DMS153 treated with DMSO at 0.1 percent for 48 hours (cell line): Measurements from ENCODE around the gene GRID2.

ENCODE experiments used
- DNase-seq: peaks from one replicate; lab custom pipeline; 2025; ENCODE audit not compliant: unreplicated experiment; lab: John Stamatoyannopoulos, UW

GRID2 gene

DNA sequence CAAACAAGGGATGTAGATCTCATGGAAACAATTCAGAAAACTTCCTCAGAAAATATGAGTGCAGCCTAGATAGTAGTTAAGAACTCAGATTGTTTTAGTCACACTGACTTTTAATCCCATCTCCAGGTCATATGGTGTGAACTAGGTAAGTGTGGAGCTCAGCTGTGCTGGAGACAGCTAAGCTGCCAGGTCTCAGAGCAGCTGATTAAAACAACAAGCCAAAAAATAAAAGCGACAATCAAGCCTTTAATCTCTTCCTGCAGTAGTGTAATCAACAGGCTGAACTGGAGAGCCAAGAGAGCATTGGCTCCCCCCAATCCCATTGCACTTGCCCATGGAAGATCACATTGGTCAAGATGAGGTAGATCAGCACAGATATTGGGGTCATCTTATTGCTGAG, 1426.5 kb downstream of the GRID2 start:
- DNase-seq: no peak

DNA sequence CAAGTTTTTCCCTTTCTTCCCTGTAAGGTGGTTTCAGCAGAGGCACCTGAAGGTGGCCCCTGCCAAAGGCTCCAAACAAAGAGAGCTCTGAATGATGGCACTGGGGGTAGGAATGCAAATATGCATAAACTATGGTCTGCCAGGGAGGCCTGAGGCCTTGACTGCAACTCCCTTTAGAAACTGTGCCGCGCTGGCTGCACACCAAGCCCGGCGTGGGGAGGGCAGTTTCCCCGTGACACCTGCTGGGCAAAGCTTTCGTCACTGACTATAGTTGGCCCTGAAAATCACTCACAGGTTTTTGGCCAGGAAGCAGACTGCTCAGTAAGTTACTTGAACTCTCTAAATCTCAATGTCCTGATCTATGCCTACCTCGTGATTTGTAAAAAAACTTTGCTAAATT, 1427.0 kb downstream of the GRID2 start:
- DNase-seq: no peak

DNA sequence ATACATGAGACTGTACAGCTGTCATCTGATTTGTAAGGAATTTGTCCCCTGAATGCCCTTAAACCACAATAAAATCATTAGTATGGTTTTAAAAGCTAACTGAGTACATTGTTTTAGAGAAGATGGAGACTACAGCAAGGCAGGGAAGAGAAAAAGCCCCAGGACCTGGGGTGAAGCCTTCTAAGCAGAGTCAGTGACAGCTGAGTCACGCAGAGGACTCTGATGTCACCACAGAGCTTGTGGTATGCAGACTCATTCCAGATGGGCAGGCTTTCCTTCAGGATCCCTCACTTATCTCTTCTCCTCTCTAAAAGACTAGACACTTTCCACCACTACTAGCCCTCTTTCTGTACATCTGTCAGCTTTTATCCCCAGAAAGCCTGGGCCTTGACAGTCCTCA, 1427.7 kb downstream of the GRID2 start:
- DNase-seq: no peak

DNA sequence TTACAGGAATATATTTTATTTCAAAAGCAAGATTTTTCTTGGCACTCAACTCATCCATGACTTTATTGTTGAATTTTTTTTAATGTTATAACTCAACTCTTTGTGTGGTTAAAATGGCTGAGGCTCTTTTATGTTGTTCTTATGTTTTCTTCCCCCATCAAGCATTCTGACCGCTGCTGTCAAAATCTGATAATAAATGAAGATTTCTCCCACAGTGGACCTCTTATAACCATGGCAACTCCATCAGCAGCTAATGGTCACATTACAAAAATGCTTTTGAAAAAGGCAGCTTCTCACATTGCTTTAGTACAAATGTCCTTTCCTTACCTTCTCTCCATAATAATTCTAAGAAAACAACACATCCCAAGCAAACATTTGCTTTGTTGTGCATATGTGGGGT, 1428.7 kb downstream of the GRID2 start:
- DNase-seq: no peak

DNA sequence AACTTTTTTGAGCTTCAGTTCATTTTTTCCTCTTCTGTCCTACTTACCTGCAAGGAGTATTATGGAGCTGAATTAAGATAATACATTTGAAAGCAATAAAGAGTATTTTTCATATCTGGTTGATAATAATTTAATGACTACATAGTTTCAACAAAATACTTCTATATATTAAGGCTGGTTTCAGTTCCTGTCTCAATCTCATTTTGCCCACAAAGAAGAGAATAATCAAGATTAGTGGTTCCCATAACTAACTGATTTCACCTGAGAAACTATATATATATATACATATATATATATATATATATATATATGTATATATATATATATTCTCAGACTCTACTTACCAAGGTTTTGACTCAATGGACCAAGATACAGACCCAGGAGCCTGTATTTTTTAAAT, 1437.1 kb downstream of the GRID2 start:
- no peak for DNase-seq

DNA sequence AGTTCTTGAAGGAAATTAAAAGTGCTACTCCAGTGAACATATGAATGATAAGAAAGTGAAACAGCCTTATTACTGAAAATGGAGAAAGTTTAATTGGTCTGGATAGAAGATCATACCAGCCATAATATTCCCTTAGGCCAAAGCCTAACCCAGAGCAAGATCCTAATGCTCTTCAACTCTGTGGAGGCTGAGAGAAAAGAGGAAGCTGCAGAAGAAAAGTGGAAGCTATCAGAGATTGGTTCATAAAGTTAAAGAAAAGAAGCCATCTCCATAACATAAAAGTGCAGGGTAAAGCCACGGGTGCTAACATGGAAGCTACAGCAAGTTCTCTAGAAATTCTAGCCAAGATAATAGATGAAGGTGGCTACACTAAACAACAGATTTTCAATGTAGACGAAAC, 1439.3 kb downstream of the GRID2 start:
- DNase-seq: no peak

DNA sequence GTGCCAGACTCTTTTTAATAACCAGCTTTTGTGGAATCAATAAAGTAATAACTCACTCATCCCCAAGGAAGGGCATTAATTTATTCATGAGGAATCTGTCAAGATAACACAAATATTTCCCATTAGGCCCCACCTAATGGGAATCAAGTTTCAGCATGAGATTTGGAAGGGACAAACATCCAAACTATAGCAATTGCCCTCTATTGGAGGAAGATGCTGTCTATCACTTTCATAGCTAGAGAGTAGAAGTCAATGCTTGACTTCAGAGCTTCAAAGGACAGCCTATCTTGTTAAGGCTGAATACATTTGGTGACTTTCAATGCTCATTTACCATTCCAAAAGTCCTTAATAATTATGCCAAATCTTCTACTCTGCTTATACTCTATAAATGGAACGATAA, 1439.9 kb downstream of the GRID2 start:
- DNase-seq: no peak

DNA sequence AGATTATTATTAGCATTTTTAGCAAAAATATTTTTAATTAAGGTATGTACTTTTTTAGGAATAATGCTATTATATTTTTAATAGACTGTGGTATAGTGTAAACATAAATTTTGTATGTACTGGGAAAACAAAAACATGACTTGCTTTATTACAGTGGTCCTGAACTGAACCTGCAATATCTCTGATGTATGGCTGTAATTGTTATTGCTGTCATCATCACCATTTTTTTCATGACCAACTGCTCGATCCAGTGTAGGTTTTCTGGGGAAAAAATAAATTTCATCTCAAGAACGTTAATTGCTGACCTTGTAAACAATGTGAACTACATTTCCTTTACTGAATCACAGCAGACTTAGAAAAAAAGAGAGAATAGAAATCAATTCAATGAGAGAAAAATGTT, 1441.2 kb downstream of the GRID2 start:
- no peak for DNase-seq

DNA sequence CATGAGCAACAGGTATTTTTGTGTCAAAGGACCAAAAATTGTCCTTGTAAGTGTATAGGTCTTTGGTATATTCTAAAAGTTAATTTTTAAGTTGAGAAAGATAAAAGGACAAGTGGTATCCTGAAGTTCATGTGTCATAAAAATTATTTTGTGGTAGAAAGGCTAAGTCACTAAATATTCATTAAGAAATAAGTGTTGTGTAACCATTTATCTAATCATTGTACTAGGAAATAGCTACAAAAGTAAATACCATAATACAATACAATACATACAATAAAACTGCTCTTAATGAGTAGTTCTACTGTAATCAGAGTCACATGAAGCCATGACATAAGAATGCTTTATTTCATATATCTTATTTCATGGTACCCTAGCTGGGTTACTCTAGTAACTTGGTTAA, 1442.3 kb downstream of the GRID2 start:
- DNase-seq: no peak

DNA sequence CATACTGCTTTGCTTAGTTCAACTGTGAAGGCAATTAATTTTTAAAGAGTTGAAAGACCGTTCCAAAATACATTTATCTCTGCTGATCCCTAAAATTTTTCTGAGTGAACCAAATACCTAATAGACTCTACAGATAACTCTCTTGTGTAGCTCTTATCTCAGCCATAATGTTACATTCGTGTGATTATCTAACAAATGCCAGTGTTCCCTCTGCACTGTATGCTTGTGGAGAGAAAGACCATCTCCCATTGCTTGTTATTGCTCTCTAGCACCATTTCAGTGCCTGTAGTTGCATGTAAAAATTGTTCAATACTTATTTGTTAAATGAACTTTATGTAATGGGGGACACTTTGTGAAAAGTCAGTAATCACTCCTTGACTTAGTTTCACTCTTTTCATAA, 1443.5 kb downstream of the GRID2 start:
- no peak for DNase-seq

DNA sequence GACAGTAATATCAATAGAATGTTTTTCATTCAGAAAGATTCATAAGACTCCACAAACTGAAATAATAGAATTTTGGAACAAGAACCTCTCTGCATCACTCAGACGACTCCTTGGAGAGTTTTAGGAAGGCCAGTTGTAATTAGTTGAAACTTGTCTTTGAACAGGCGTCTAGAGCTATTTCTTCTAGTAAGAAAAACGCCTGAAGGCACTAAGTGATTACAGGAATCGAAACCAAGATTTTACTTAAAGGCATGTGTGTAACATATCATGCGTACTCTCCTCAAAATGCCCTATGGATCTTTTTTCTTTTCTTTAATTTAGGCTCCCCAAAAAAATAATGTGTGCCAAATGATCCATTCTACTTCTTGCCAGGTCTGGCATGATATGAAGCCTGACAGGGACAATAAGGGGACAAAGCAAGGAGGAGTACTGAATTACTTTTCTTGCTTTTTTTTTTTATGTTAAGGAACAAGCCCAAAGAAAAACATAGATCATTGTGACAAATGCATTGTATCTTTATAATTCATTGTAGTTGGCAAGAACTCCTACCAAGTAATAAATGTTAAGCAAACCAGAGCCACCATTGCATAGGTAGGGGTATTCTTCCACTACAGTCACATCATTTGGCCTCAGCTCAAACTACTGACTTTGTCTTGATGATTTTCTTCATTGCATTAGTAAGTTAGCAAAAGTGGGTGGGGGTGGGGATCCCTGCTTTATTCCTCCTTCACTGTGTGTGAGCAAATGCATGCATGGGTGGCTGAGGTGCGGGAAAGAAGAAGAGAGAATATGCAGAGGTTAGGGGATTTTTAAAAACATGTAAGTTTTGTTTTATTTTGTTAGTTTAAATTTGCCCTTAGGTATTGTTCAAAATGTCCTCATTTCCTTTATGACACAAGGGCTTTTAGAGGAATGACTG, 1444.9 kb downstream of the GRID2 start:
- DNase-seq: no peak

DNA sequence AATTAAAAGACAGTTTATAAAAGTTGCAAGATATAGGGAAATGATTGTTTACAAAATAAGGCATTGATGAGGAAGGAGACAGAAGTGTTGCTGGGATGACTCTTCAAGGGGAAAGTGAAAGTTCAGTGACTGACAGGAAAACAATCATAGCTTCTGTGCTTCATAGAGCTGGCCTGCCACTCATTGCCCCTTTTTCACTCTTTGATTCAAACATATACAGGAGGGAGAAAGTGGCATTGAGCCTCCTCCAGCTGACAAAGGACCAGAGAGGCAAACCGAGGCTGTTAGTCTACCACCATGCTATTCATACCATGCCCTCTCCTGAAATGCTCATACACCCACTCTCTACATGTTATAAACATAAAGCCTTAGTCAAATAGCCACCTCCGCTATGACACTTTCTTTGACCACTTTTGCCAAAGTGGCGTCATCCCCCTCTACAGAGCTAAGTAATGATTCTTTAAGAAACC, 1445.6 kb downstream of the GRID2 start:
- DNase-seq: no peak

DNA sequence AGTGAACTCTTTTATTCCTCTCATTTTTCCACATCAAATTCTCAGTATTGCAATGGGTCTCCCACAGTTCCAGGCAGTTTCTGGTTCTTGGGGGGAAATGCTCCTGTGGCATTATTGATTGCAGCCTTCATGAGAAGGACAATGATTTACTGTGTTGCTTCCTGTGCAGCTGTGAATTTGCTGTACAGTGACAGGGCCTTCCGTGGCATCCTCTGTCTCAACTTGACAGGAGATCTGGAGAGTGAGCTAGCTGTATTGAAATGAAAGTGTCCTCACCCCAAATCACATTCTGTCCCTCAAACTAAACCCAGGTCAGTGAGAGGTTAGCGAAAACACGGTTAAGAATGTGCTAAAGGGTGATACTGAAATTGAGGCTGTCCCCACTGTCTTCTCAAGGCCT, 1447.6 kb downstream of the GRID2 start:
- DNase-seq: no peak

DNA sequence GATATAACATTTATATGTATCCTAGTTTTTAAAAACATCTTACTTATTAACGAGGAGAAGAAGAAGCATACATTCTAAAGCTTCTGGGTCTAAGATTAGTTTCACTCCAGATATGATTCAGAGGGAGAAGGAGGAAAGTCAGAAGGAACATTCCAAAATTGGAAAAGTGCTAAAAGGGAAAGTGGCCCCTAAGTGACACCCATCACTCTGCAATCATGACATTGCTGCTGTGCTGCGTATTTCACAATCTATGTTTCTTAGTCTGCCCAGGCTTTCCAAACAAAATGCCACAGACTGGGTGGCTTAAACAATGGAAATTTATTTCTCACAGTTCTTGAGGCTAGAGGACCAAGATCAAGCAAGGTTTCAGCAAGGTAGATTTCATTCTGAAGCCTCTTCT, 1452.3 kb downstream of the GRID2 start:
- no peak for DNase-seq

DNA sequence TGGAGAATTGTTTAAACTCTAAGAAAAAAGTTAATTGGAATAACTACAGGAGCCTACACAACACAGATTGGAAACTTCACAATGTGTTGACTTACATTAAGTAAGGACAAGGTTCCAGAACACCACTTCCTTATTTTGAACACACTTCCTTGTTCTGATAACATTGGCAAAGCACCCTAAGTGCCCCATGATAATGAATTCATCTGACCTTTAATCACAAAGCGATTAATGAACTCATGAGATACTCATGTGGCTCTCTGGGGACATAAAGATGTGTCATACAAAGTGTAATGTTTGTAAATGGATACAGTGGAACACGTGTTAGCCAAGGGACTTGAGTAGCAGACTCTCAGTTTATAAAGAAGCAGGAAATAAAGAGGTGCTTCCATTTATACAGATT, 1455.7 kb downstream of the GRID2 start:
- DNase-seq: no peak

DNA sequence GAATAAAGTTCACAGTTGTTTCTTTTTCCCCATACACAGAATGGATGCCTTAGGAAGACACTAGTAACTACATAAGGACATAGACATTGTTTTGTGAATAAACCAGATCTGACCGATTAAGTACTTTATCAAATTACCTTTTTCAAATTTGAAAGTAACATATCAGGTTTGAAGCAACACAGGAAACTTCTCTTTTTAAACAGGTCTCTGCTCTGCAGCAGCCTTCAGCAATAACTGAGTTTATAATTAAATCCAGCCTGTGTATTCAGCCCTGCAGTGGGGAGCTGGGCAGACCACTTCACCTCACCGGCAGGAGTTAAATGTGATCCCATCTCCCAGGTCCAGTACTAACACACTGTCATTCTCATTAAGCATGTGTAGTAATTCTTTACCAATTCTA, 1456.5 kb downstream of the GRID2 start:
- DNase-seq: no peak

DNA sequence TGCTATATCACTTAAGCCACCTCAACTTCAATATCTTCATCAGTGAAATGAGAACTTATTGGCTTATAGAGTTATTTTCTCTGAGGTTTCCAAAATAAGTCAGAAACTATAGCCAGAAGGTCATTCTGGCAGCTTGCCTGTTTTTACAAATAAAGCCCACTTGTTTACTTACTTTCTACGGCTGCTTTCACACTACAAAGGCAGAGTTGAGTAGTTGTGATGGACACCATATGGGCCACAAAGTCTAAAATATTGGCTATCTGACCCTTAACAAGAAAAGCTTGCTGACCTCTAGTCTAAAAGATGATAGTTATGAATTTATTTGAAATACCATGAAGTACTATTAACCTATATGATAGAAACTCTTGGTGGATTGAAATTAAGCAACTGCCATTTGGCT, 1457.5 kb downstream of the GRID2 start:
- no peak for DNase-seq

DNA sequence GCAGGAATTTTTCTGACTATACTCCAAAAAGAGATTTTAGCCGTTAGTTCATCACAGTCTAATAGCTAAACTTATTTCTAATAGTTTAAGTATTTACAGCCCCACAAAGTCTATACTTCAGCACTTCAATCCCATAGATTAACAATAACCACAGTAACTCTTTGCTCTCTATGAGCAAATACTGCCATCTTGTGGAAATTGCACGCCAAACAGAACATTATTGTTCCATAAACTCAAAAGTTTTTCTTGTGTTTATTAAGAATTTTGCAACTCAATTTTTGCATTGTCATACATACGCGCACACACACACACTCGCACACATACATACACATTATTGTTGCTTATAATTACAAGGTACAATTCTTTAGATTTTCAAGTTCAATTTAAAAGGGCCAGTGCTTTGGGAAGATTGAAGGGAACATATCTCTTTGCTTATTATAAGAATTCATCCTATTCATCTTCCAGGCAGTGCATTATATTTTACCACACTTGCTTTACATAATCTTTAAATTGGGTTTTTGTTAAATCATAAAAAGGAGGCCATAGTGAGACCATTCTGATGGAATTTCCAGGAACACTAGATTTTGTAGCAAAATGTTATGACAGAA, 1461.0 kb downstream of the GRID2 start:
- no peak for DNase-seq

DNA sequence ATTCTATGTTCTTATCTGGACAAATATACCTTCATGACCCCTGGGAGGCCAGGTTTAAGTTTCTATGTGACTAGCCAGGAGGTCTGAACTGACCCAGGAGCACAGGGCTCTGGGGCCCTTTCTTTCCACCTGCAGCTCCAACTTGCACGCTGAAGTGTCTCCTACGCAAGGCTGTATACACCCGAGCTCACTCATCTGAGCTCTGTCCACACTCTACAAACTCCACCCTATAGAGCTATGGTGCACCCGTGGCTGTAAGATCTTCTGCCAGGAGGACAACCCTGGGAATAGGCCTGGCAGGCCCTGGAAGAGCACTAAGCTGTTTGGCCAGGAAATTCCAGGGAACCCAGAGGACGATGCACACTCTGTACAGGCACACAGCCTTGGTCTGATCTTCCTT, 1464.2 kb downstream of the GRID2 start:
- no peak for DNase-seq

DNA sequence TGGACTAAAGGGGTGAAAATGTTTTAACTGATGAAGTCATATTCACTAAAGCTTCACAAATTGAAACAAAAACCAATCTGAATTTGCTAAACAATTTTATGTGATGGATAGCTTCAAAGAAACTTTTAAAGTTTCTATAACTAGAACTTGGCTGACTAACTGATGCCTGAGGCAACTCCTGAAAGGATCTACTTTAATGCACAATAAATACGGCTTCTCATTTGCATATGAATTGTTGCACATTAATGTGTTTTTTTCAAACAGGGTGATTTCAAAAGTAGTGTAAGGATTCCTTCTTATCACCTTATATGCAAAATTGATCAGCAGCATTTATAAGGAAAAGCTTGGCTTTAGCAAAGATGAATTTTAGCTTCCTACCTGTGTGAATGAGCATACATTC, 1466.4 kb downstream of the GRID2 start:
- DNase-seq: no peak

DNA sequence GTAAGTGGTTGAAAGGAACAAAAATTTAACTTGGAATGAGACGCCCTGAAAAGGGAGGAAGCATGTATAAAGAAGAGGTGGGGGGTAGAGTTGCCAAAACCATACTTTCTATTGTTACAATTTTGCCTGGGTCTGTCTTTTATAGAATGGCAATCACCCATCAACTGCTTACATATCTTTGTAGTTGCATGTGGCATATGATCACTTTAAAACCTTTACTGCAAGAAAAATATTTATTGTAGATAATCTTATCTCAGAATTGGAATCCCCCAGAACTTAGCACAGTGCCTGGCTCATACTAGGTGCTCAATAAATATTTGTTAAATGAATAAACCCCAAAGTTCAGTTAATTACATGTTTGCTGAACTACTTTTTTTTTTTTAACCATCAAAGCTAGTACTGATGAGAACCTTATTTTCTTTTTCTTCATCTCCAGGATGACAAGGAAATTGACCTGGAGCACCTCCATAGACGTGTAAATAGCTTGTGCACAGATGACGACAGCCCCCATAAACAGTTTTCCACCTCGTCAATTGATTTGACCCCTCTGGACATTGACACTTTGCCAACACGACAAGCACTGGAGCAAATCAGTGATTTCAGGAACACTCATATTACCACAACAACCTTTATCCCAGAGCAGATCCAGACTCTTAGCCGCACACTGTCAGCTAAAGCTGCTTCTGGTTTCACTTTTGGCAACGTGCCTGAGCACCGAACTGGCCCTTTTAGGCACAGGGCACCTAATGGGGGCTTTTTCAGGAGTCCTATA, 1468.1 kb downstream of the GRID2 start:
- DNase-seq: no peak

DNA sequence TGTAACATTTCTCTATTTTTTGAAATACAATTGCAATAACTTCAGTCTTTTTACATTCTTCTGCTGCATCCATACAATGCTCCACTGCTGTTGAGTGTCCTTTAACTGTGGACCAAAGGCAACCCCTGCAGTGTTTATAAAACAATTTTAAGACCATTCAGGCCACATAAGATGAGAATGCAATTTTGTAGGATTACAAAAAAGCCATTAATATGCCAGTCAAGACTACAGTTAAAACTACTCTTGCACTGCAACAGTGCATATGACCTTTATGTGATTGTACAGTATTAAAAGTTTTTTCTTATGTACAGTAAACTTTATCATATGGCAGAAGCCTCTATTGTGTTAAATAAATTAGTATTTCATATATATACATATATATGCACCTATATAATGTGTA, 1469.1 kb downstream of the GRID2 start:
- no peak for DNase-seq
